ENCODE measurements around the gene SNRNP40. TPM values are rescaled to one million over a fixed set of nuclear protein-coding genes. Genes with fewer than 3 reads are reported as not detected.

SNRNP40 gene
- total and polyA plus RNA-seq, 10 of the 15 experiments (the other 5 are each of a cell fraction or from before 2014, with no cell fraction given), result 34.9 to 212 (median 115) TPM

DNA sequence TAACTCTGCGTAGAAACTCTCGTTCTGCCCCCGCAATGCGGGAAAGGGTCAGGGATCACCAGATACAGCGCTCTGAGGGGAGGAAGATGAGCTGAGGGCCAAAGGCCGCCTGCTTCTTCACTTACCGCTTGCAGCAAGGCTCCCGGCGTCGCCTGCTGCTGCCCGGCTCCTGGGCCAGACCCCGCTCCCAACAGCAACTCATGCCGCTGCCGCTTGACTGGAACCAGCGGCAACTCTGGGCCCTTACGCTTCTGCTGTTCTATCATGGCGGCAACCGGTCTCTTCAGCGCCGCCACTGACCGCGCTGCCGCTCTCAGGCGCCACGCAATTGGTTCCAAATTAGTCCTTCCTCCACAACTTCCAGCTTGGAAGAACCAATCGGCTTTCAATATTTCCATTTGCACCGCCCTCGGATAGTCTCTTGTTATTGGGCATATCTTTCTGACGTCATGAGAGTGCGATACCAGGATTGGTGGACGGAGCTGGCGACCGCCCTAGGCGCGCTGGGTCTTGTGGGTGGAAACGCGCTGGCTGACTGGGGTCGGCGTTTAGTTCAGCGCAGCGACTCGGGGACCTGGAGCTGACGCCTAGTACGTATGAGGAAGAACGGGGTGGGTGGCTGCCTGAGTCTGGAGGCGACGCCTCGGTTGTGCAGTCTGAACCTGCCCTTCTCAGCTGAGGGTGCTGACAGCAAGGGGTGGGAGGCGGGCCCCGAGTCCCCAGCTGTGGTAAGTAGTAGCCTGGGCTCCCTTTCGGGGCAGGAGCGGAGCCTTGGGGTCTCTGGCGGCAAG, at the start of gene SNRNP40, which contains the start of gene ZCCHC17 (continued):
- TF ChIP-seq POU2F2 (IDR thresholded peaks at IDR 0.05; ENCODE audit: borderline replicate concordance, low read depth, low read length), result no peak; the same call in 2 of the 3 replicates
- TF ChIP-seq KAT2A (conservative IDR thresholded peaks at IDR 0.05; ENCODE audit: control insufficient read depth, low read depth, low read length), result no peak
- TF ChIP-seq HDAC2 (IDR thresholded peaks at IDR 0.05), result no peak
- TF ChIP-seq IKZF1 (conservative IDR thresholded peaks at IDR 0.05), result peak; percentile 33
- TF ChIP-seq CHD2 (IDR thresholded peaks at IDR 0.05; ENCODE audit: borderline replicate concordance, low read depth, low read length), result peak; percentile 86; the same call in 1 of the 2 replicates
- TF ChIP-seq E4F1 (IDR thresholded peaks at IDR 0.05; ENCODE audit: borderline replicate concordance, partially characterized antibody), result no peak
- TF ChIP-seq ZZZ3 (IDR thresholded peaks at IDR 0.05; ENCODE audit: control insufficient read depth, insufficient read length, low read depth), result no peak
- no peak for TF ChIP-seq E2F8 (IDR thresholded peaks at IDR 0.05; ENCODE audit: low read depth, partially characterized antibody)
- no peak for TF ChIP-seq CHD4 (IDR thresholded peaks at IDR 0.05)
- TF ChIP-seq RELA (IDR thresholded peaks at IDR 0.05; ENCODE audit: borderline replicate concordance, partially characterized antibody), result peak; percentile 60
- no peak for TF ChIP-seq ZNF217 (IDR thresholded peaks at IDR 0.05)
- TF ChIP-seq YY1 (IDR thresholded peaks at IDR 0.05; ENCODE audit: low read depth, low read length), result peak; percentile 96
- TF ChIP-seq BMI1 (IDR thresholded peaks at IDR 0.05; ENCODE audit: borderline replicate concordance), result no peak
- TF ChIP-seq KDM1A (IDR thresholded peaks at IDR 0.05; ENCODE audit: borderline replicate concordance), result no peak
- TF ChIP-seq RAD21 (IDR thresholded peaks at IDR 0.05; ENCODE audit: insufficient read depth, low read depth, low read length), result no peak
- 0 out of 2 replicates have a peak, but pooled peaks have one; percentile 30 for TF ChIP-seq RCOR1 (conservative IDR thresholded peaks at IDR 0.05; ENCODE audit: low read depth, low read length)
- TF ChIP-seq RBBP5 (conservative IDR thresholded peaks at IDR 0.05), result no peak
- TF ChIP-seq E2F4 (IDR thresholded peaks at IDR 0.05; ENCODE audit: low read depth, low read length), result peak; percentile 35; the same call in 1 of the 2 replicates
- TF ChIP-seq CREM (IDR thresholded peaks at IDR 0.05; ENCODE audit: low read depth), result peak; percentile 83
- TF ChIP-seq GATAD2B (conservative IDR thresholded peaks at IDR 0.05; ENCODE audit: low read depth), result no peak; the same call in 1 of the 2 replicates
- TF ChIP-seq NBN (IDR thresholded peaks at IDR 0.05), result peak; percentile 95
- peak; percentile 97 for TF ChIP-seq NR2F1 (conservative IDR thresholded peaks at IDR 0.05)
- TF ChIP-seq EED (IDR thresholded peaks at IDR 0.05; ENCODE audit: low read depth), result peak; percentile 42; the same call in 1 of the 2 replicates
- peak; percentile 92 for TF ChIP-seq SP1 (IDR thresholded peaks at IDR 0.05; ENCODE audit: low read depth, low read length)
- TF ChIP-seq KLF5 (IDR thresholded peaks at IDR 0.05; ENCODE audit: partially characterized antibody), result peak; percentile 41
- peak; percentile 89 for TF ChIP-seq PML (IDR thresholded peaks at IDR 0.05; ENCODE audit: low read length)
- peak; percentile 78; the same call in 1 of the 2 replicates for TF ChIP-seq SMAD5 (IDR thresholded peaks at IDR 0.05; ENCODE audit: low read depth)

All from GM12878 (cell line).